Prostate gland (tissue), 2 donors: Measurements from ENCODE around the gene RGMB. TPM values are rescaled to one million over a fixed set of nuclear protein-coding genes. Genes with fewer than 3 reads are reported as not detected.

Source experiments
- DNase-seq: peaks from one replicate; pipeline ENCODE4 v3.0.0-alpha.2; 2019; ENCODE audit warnings: low spot score
- H3K27ac ChIP-seq, 2 donors: fragments of 200-600 bp; sonication (generic); 2 replicates each; pipeline ENCODE4 v1.5.1; 2017 to 2019
- H3K27me3 ChIP-seq: fragments of 200-600 bp; sonication (generic); replicated peaks from 2 replicates; pipeline ENCODE4 v1.5.1; 2019; ENCODE audit not compliant: insufficient read depth
- H3K36me3 ChIP-seq, 2 donors: fragments of 200-600 bp; sonication (generic); 1 replicate in 1 of 2; 2 replicates in 1 of 2; pipeline versions ENCODE4 v1.5.1 to v1.8.1; 2017 to 2019
- H3K4me1 ChIP-seq: fragments of 200-600 bp; sonication (generic); replicated peaks from 2 replicates; pipeline ENCODE4 v1.5.1; 2019
- H3K4me3 ChIP-seq, 2 donors: fragments of 200-600 bp; sonication (generic); 2 replicates each; pipeline ENCODE4 v1.5.1; 2017 to 2019
- H3K9me3 ChIP-seq: fragments of 200-600 bp; sonication (generic); 2 replicates; pipeline ENCODE4 v1.5.1; 2017
- CTCF ChIP-seq, 4 experiments: fragments of 200-600 bp in 2 of 4; fragments of 450-650 bp in 2 of 4; sonication (generic) in 2 of 4; IDR thresholded peaks; 1 replicate in 3 of 4; 2 replicates in 1 of 4; pipeline ENCODE4 v1.5.1; 2016 to 2019; ENCODE audit warnings: antibody characterized with exemption in 4 of 4, mild to moderate bottlenecking in 2 of 4, moderate library complexity in 2 of 4
- POLR2A ChIP-seq: fragments of 450-650 bp; IDR thresholded peaks from one replicate; pipeline ENCODE4 v1.6.1; 2016; ENCODE audit warnings: antibody characterized with exemption, mild to moderate bottlenecking
- POLR2AphosphoS5 ChIP-seq: sonication (generic); formaldehyde crosslinking; IDR thresholded peaks from one replicate; pipeline ENCODE4 v1.6.1; 2017; ENCODE audit warnings: antibody characterized with exemption
- WGBS: methylation state at CpG from one replicate; pipeline ENCODE4 v1.1.5; 2018; 5-methylcytosine and 5-hydroxymethylcytosine counted together
- intact Hi-C: fragments of 100-400 bp; cut with DNase I; formaldehyde crosslinking; loops from one replicate; pipeline ENCODE4 v1.14.2; 2022
- total RNA-seq, 2 donors: library from RNA; depleted of rRNA; stranded (reverse); fragments of >200 nt; gene quantifications; one replicate each; pipeline ENCODE4 v1.1.0, GENCODE V29; 2016

Gene RGMB
- total RNA-seq, 2 donors from 2014 or later: 56.5 to 62.2 TPM

GRCh38 chr5:98804066-98804465 lies 30.6 kb downstream of the RGMB start:
- 77% methylated on average over 2 of the region's 2 CpGs for WGBS
- Histone ChIP-seq H3K4me1 (no peaks in the 10 kb centered on the region), H3K9me3 (no peaks in the 10 kb centered on the region), H3K36me3 (no peaks in the 10 kb centered on the region), H3K4me3 (no peak overlapping the region), H3K27ac (no peak overlapping the region), H3K27me3 (no peaks in the 10 kb centered on the region)
- intact Hi-C loops: no loop called here
- TF ChIP-seq POLR2AphosphoS5: no peak
- no peak for TF ChIP-seq POLR2A
- no peak for TF ChIP-seq CTCF (IDR thresholded peaks at IDR 0.05)
- DNase-seq: no peak

GRCh38 chr5:98805070-98805469 lies 31.6 kb downstream of the RGMB start:
- Histone ChIP-seq H3K27me3 (no peaks in the 10 kb centered on the region), H3K4me3 (no peak overlapping the region), H3K9me3 (no peaks in the 10 kb centered on the region), H3K27ac (no peak overlapping the region), H3K36me3 (no peaks in the 10 kb centered on the region), H3K4me1 (no peaks in the 10 kb centered on the region)
- no peak for TF ChIP-seq POLR2A
- TF ChIP-seq CTCF (IDR thresholded peaks at IDR 0.05): no peak
- TF ChIP-seq POLR2AphosphoS5: no peak
- intact Hi-C loops: no loop called here
- no peak for DNase-seq
- WGBS: 0% methylated on average over 1 of the region's 1 CpG

GRCh38 chr5:98807806-98808205 lies 34.3 kb downstream of the RGMB start:
- Histone ChIP-seq H3K27ac (no peak overlapping the region), H3K4me3 (no peak overlapping the region), H3K4me1 (no peaks in the 10 kb centered on the region), H3K9me3 (no peaks in the 10 kb centered on the region), H3K27me3 (no peaks in the 10 kb centered on the region), H3K36me3 (no peaks in the 10 kb centered on the region)
- no peak for DNase-seq
- TF ChIP-seq POLR2AphosphoS5: no peak
- TF ChIP-seq POLR2A: no peak
- no peak for TF ChIP-seq CTCF (IDR thresholded peaks at IDR 0.05)
- intact Hi-C loops: no loop called here

- Histone ChIP-seq H3K27me3 (no peaks in the 10 kb centered on the region), H3K9me3 (no peaks in the 10 kb centered on the region), H3K36me3 (no peaks in the 10 kb centered on the region), H3K4me3 (no peak overlapping the region), H3K4me1 (no peaks in the 10 kb centered on the region), H3K27ac (no peak overlapping the region)
- intact Hi-C loops: no loop called here
- TF ChIP-seq POLR2A (no peak), CTCF (IDR thresholded peaks at IDR 0.05) (no peak), POLR2AphosphoS5 (no peak)
- 42% methylated on average over 2 of the region's 2 CpGs for WGBS
- DNase-seq: no peak
These were observed 36.7 kb downstream of the RGMB start for GRCh38 chr5:98810206-98810605.

GRCh38 chr5:98813755-98814154 lies 40.3 kb downstream of the RGMB start:
- intact Hi-C loops: no loop called here
- Histone ChIP-seq H3K4me1 (no peaks in the 10 kb centered on the region), H3K36me3 (no peaks in the 10 kb centered on the region), H3K9me3 (no peaks in the 10 kb centered on the region), H3K4me3 (no peak overlapping the region), H3K27me3 (no peaks in the 10 kb centered on the region), H3K27ac (no peak overlapping the region)
- 92% methylated on average over 3 of the region's 3 CpGs for WGBS
- TF ChIP-seq POLR2A: no peak
- TF ChIP-seq CTCF (IDR thresholded peaks at IDR 0.05): no peak
- no peak for TF ChIP-seq POLR2AphosphoS5
- DNase-seq: no peak
